ENCODE results near the gene TAS1R2.

The TAS1R2 gene

DNA sequence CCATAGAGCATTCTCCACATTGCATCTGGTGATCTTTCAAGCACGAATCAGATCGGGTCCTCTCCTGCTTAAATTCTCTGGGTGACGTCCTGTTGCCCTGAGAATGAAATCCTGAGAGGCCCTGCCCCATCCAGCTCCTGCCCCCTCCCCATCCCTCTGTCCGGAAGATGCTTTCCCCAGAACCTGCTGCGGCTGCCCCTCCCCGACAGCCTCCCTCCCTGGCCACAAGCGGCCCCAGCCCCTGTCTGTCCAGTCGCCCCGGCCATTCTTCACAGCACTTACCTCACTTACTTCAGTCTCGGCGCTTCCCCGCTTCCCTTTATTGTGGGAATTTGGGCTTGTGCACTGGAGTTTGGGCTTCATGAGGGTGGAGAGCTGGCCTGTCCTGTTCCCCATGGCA lies 40.3 kb downstream of the TAS1R2 start:
- DNase-seq, result no peak

DNA sequence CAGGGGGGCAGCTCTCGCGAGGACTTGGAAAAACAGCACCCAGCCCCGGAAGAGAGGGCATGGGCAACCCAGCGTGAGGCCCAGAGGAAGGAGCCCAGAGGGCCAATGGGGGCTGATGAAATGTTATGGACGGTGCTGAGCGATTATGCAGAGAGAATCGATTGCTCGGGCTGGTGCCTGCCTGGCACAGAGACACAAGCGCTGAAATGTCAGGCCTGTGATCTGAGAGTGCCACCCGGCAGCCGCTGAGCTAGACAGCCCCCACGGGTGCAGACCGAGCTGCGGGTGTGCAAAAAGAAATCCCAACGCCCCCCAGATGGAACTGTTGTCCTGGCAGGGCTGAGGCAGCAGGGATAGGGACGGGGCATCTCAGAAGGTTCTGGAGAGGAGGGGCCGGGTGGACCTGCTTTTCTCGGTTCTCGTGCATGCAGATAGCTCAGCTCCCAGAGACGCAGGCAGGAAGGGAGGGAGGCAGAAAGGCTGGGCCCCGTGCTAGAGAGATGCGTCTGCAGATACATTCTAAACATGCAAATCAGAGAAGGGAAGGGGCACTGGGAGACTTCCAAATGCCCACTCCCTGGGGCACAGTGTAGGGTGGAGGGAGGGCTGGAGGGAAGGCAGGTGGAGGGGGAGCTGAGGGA lies 41.5 kb downstream of the TAS1R2 start:
- DNase-seq, result no peak

DNA sequence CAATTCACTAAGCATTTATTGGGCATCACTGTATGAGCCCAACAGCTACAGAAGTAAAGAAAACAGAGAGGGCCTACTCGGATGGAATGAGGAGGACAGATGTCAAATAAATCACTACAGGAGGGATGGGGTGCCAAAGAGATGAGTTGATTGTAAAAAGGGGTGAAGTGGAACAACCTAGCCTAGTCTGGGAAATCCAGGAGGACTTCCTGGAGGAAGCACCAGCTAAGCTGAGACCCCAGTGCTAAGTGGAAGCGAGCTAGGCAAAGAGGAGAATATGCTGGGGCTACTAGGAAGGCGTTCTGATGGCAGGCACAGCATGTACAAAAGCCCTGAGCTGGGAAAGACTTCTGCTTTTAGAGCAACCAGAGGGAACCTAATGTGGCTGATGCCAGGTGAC lies 42.1 kb downstream of the TAS1R2 start:
- DNase-seq, result no peak

DNA sequence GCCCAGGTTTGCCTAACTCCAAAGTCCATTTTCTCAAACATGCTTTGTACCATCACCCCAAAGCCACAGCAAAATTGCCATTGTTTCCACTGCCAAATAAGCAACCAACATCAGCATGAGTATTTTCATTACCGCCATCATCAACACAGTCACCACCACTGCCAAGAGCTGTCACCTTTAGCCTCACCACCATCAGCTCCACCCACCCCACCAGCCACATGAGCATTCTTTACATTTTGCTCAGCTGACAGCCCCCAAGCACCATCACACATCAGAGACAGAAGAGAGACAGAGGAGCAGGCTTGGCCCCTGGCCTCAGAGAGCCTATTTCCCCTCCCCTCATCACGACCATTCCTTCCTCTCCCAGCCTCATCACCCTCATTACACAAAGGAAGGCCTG lies 42.7 kb downstream of the TAS1R2 start:
- no peak for DNase-seq

DNA sequence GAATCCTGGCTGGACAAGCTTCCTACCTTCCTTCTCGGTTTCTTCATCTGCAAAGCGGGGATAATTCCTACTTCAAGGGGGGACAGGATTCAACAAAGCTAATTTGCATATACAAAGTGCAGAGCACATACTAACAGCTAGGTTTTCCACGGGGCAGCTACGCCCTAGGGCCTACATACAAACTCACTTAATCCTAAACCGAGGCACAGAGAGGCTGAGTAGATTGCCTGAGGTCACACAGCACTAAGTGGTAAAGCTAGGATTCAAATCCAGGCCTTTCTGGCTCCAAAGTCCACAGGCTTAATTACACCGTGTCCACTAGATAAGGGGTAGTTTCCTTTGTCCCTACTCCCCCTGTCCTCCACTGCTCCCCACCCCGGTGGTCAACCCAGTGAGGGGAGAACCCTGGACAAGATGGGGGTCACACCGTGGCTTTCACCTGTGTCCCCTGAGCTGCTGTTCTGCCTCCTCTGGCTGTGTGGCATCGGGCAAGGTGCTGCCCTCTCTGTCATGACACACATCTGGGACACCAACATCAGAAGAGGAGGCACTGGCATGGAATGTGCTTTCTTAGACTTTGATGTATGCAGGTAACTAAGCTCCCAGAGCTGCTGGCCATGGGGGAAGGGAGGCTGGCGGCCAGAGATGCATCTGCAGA lies 44.5 kb downstream of the TAS1R2 start:
- no peak for DNase-seq

DNA sequence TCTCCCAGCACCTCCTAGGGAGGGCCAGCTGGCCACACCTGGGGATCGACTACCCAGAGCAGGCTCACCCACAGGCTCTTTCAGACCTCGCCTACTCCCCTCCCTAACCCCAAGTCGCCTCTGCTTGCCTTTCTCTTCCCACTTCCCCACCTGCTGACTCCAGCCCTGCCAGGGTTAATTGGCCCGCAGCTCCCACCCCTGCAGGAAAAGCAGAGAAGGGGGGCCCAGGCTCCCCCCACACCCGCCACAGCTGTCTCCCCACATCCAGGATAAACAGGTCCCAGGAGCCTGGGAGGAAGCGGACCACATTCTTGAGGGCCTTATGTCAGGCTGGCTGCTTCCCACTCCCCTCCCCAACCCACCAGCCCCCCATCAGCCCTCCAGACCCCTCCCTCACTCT lies 45.0 kb downstream of the TAS1R2 start:
- no peak for DNase-seq

DNA sequence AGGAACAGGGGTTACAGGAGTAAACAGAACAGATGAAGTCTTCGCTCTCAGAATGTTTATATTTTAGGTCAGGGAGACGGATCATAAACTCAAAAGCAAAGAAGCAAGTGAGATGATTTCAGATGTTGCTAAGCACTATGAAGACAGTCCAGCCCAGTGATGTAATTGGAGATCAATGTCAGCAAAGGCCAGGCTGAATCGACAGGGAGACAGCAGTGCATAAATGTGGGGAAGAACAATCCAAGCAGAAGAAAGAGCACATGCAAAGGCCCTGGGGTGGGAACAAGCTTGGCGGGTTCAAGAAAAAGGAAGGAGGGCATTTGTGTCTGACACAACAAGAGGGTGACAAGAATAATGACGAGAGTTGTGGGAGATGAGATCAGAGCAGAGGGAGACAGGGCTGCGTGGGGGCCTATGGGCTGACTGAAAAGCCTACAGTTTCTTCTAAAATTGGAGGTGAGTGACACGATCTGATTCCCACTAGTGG lies 47.0 kb downstream of the TAS1R2 start:
- no peak for DNase-seq

DNA sequence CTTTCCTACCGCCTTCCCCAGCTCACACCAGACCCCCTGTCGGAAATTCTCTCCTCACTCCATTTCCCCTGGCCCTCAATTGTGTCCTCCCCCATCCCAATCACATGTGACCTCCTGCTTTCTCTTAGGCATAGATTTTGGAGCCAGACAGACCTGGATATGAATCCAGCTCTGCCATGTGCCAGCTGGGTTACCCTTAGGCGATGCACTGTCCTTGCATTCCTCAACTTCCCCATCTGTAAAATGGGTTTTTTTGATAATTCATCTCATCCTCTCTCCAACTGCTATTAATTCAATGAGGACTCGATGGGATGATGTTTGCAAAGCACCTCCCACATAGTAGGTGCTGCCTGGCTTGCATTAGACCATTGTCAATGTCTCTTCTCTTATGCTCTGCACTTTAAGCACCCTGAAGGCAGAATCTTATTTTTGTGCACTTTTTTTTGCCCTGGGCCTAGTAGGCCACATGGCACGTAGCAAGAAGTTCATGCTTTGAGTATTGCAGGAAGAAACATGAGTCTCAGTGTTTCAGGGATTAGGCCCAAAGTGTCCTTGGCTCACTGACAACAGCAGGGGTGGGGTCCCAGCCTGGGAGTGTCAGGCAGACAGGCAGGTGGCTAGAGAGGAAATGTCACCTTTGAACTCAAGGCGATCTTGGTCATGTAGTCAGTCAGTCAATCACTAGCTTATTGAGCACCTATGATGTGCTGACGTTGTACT lies 47.6 kb downstream of the TAS1R2 start:
- DNase-seq, result no peak

DNA sequence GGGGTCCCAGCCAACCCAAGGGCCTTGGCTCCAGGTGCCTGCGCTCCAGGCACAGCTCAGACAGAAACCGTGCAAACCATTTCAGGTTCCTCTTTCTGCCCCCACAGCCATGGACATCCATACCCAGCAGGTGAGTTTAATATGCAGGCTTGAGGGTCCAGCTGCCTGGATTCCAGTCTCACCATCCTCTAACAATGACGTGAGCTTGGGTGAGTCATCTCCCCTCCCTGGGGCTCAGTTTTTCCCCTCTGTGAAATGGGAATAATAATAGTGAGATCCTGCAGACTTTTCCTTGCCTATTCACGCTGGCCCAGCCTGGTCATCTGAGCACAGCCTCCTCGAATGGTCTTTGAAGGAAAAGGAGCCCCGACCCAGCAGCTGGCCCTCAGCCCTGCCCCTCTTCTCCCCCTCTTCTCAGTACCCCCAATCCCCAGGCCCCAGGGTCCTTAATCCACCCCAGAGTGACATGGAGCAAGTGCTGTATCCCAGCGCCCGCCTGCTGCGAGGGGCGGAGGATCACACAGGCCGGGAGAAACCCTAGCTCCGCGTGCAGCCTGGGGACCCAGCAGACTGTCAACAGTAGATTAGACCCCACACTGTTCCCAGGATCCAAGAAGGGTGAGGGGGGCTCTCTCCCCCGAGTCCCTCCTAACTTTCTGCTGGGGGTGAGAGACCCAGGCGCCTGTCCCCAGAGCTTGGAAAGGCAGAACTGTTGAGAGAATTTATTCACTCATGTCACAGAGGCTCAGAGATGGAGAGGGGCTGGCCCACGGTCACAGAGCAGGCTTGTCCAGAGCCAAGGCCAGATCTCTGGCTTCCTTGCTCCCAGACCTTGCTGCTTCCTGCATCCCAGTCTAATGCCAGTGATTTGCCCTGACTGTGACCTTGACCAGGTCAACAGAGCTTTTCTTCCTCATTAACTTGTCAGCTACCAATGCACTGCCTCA lies 49.2 kb downstream of the TAS1R2 start:
- no peak for DNase-seq

DNA sequence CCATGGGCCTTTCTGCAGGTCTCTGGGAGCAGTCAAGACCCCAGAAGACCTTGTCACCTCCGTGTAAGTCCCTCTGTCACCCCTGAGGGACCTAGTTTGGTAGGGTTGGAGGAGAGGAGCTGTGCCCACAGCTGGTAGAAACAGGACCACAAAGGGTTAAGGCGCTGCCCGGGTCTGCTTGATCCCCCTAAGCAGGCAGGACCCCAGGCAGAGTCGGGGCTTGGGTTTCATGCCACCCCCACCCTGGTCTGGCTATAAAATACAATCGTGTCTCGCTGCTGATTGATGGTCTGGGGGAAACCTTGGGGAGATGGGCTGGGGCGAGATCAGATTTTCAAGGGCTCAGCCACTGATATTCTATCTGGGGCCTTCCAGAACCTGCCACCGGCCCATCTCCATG lies 50.9 kb downstream of the TAS1R2 start:
- DNase-seq, result no peak

DNA sequence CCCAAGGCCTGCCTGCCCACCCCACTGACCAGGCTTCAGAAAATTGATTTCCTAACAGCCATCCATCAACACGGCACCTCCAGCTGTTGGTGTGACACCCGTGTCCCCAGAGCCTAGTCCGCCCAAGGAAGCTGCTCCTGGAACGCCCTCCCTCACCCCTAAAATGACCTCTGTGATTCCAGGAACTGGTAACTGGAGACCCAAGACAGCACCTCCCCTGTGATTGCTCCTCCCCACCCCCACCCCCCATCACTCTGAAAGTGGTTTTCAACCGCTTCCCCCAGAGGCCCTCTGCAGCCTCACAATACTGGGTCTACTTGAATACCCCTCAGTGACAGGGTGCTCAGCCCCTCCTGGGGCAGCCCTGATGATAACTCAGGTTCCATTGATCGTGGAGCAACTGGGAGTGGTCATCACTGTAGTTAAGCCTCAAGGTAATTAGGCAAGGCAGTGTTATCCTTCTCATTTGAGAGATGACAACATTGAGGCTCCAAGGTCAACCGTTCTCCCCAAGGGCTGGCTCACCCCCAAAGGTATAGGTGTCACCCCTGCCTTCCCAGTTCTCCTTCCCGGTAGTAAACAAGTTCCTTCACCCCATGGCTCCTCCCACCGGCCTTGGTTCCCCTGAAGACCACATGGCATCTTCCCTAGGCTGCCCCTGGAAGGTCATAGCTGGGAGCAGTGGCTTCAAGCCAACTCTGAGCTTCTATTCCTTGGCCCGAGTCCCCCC lies 52.0 kb downstream of the TAS1R2 start:
- DNase-seq, result no peak

DNA sequence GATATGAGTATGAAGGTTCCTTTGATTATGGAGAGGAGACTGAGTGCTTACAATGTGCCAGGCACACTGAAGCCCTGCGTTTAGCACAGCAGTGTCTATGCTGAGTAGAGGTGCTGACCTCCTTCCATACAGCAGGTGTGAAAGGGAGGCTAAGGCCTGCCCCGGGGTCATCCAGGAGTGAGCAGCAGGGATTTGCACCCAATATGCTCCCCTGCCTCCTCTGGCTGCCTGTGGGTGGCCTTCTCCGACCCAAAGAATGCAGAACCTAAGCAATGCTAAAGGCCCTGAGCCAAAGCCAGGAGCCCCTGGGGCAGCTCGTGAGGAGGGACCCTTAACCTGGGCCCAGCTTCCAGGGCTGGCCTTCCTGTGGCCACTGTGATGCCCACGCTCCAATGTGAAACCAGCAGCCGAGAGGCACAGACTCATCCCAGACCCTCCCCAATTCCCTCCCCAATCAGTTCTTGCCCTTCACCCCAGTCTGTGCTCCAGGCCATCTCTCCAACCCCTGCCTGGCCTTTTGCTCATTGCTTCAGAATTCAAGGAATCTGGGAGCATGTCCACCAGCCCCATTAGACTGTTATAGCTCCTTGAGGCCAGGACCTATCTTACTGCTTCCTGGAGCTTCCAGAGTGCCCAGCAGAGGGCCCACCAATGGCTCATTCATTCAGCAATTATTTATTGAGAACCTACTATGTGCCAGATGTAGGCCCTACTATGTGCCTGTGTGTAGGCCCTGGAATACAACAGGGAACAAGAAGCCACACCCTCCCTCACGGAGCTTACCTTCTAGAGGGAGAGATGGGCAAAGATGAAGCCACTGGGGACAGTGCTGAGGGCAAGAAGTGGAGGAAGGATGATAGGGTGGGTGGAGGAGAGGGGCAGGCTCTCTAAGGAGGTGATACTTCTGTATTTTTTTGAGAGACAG lies 53.3 kb downstream of the TAS1R2 start:
- DNase-seq, result no peak

DNA sequence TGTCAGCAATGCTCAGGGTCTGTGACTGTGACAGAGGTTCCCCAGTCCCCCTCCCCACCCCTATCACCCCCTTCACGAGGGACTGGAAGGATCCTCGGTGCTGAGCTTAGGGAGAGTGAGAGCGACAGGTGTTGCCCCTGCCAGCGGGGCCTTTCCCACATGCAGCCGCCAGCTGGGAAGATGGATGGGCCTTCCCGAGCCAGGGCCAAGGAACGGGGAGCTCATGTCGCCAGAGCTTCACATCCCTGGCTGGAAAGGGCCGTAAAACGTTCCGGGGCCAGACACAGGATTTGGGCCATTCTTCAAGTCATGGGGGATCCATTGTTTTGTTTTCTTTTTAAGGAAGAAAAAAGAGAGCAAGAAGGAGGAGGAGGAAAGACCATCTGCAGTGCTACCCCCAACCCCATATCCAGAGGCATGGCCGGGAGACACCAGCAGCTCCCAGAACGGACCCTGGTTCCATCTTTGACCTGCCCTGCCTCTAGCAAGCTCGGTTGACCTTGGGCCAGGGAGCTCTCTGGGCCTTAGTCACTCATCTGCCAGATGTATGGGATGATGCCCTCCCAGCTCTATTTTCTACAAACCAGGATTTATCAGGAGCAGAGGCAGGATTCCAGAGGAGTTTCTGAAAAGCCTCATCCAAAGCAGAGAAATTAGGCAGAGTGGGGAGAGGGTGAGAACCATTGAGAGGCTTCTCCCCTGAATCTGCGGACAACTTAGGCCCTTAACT lies 54.1 kb downstream of the TAS1R2 start:
- no peak for DNase-seq

DNA sequence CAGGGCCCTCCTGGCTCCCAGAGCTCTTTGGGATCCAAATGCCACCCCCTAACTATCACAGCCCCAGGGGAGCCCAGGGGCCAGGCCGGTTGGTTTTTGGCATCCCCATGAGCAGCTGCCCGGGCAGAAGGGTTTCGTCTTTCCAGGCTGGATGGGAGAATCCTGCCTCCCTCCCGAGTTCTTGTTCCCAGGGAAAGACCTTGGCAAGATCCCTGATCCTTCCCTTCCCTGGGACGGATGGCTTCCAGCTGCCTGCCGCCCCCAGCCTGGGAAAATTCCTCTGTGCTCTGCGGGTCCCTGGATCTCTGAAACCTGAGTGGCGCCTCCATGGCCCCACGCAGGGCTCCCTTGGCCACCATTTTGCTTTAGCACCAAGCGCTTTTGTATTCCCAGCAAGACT lies 55.6 kb downstream of the TAS1R2 start:
- no peak for DNase-seq

DNA sequence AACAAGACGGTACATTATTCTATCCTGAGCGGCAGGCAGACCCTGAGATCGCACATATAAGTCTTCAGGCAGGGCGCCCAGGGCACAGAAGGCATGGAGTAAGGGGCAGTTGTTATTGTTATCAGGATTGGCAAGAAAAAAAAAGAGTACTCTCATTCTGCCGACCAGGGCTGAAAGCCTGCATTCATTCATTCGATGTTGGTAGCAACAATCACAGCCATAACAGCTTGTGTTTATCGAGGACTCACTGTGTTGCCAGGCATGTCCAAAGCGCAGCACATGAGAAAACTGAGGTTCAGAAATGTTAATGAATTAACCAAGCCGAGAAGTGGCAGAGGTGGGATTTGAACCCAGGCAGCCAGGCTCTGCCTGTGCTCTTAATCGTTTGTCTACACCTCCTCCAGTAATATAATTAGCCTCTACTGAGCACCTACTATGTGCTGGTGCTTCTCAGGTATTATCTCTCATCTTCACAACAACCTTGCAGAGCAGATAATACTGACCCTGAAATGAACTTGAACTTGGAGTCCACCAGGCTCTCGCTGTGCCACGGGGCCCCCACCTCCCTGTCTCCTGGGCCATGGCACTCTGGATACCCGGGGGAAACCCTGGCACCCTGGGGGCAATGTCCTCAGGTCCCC lies 56.2 kb downstream of the TAS1R2 start:
- no peak for DNase-seq

DNA sequence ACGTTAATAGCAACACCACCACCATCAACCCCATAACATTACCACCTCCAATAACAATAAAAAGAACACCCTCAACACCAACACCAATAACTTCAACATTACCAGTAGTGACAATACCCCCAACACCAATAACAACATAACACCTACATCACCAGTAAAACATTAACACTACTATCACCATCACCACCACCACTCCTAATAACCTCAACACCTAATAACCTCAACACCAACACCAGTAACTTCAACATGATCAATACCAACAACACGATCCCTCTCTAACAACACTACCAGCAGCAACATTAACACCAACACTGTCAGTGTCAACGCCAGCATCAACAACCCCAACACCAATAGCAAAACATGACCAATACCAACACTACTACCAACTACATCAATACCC lies 57.2 kb downstream of the TAS1R2 start:
- DNase-seq, result no peak

DNA sequence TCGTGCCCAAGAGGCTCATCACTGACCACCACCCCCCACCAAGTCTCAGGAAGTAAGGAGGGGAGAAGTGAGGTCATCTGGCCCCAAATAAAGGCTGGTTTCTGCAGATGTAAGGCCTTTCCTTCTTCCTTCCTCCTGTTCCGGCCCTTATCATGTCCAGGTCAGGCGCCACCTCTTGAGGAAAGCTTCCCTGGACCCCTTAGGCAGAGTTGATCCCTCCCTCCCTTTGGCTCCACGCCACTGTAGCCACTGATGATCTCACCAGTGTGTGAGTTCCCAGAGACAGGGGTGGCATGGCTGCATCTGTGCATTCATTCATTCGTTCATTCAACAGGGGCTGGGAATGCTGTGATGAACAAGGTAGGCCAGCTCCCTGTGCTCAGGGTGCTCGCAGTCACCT lies 59.2 kb downstream of the TAS1R2 start:
- no peak for DNase-seq

DNA sequence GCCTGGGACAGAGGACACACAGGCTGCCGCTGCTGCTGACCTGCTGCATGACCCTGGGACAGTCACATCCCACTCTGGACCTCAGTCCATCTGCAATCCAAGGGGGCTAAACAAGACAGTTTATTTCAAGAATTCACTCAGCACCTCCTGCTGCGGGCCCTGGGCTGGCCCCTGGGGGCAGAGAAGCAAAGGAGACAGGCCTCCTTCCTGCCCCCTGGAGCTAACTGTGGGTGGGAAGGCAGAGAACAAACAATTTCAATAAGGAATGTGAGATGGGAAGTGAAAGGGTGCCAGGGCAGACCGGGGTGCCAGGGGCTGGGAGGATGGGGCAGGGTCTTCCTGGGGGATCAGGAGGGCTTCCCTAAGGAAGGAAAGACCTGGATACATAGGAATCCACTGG lies 60.0 kb downstream of the TAS1R2 start:
- DNase-seq, result no peak

DNA sequence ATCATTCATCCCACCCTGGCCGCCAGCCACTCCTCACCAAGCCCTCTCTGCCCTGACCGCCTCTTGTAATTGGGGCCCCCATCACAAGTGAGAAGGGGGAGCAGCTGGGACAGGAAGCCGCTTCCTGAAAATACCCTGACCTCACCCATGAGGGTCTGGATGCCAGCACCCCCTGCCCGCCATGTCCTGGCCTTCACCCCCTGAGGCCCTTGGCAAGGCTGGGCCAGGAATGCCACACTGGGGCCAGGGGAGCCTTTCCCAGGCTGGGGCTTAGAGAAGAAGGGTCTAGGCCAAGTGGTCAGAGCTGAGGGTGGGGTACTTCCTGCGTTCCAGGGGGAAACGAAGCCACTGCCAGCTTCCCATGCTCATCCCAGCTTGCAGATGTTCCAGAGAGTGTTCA lies 60.5 kb downstream of the TAS1R2 start:
- no peak for DNase-seq

DNA sequence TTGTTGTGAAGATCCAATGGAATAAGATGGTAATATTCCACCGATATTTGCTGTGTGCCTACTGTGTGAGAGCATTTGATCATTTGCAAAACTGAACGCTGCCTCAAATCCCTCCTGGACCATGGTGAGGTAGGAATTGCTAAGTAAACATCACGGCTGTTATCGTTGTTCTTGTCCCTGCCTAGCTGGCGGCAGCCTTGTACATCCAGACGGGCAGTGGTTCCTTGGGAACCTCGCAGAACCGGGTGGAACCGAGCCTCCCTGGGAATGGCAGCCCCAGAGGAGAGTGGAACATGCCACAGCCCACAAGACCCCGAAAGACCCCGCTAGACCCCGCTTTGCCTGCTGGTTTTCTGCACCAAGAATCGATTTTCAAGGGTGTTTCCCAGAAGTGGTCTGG lies 60.9 kb downstream of the TAS1R2 start:
- no peak for DNase-seq

Measured in CD4-positive, alpha-beta T cell treated with Interleukin-4 for 4 hours (primary cell).